Erythroblast (primary cell): ENCODE data around the gene ATP6V1E1.

Experiments used
- GATA1 ChIP-seq: IDR thresholded peaks from 2 replicates; pipeline ENCODE4 v1.6.1; 2011; ENCODE audit warnings: low read depth, mild to moderate bottlenecking, control low read depth, low read length, moderate library complexity
- POLR2A ChIP-seq: IDR thresholded peaks from 2 replicates; pipeline ENCODE4 v1.6.1; 2011; ENCODE audit warnings: mild to moderate bottlenecking, low read length

DNA sequence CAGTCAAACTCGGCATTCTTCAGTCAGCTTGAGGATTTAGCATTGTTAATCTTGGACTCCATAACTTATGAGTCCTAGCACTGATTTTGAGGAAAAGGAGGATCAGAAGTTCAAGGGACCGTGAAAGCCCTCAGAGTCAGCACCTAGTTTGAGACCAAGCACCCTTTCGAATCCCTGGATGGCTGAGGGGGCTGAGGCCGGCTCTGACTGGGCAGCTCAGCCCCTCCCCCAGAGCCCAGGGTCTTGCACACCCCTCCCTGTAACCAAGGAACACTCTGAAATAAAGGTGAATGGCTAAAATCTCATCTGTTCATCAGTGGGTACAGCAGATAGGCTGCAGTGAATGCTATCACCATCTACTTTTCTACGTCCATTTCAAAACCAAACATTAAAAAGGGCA, 38.0 kb downstream of the ATP6V1E1 start:
- TF ChIP-seq POLR2A (no peak), GATA1 (no peak)
